PC-9 (cell line): ENCODE results near the gene SREK1. TPM values are rescaled to one million over a fixed set of nuclear protein-coding genes. Genes with fewer than 3 reads are reported as not detected.

Experiments
- BruUV-seq: library from RNA; stranded (reverse); fragments of 400-500 nt; replicated peaks from 2 replicates; lab custom pipeline; 2021; lab: Mats Ljungman, UMichigan
- CTCF ChIA-PET: fragments of 300-600 bp; sonication (Branson Sonifier 250); formaldehyde crosslinking; loops from one replicate; lab custom pipeline; 2022; ENCODE audit warnings: antibody characterized with exemption; lab: Charles Lee
- POLR2A ChIA-PET: fragments of 300-600 bp; sonication (Branson Sonifier 250); formaldehyde crosslinking; loops from one replicate; lab custom pipeline; 2022; ENCODE audit warnings: antibody characterized with exemption; ENCODE audit not compliant: unreplicated experiment; lab: Charles Lee
- DNase-seq, 2 experiments: peaks; one replicate each; pipeline versions ENCODE4 v3.0.0 to v3.0.0-alpha.2; 2015 to 2022; ENCODE audit warnings: mixed read lengths in 1 of 2
- H2AFZ ChIP-seq: fragments of 200-600 bp; sonication (generic); 2 replicates; pipeline ENCODE4 v1.8.1; 2017; ENCODE audit warnings: antibody characterized with exemption
- H3F3A ChIP-seq: fragments of 200-600 bp; sonication (generic); 2 replicates; pipeline ENCODE4 v1.8.1; 2017; ENCODE audit warnings: antibody characterized with exemption, mild to moderate bottlenecking, low read depth; ENCODE audit not compliant: insufficient read depth
- H3K27ac ChIP-seq: fragments of 200-600 bp; sonication (generic); 2 replicates; pipeline ENCODE4 v1.6.1; 2016; ENCODE audit warnings: mixed run types
- H3K27me3 ChIP-seq: fragments of 200-600 bp; sonication (generic); 2 replicates; pipeline ENCODE4 v1.6.1; 2016; ENCODE audit warnings: low read depth, mixed run types; ENCODE audit not compliant: insufficient read depth
- H3K36me3 ChIP-seq: fragments of 200-600 bp; sonication (generic); 2 replicates; pipeline ENCODE4 v1.6.1; 2016; ENCODE audit warnings: low read depth, mixed run types
- H3K4me1 ChIP-seq: fragments of 200-600 bp; sonication (generic); replicated peaks from 2 replicates; pipeline ENCODE4 v1.6.1; 2016; ENCODE audit warnings: mixed run types; ENCODE audit not compliant: insufficient read depth
- H3K4me2 ChIP-seq: fragments of 200-600 bp; sonication (generic); 2 replicates; pipeline ENCODE4 v1.6.1; 2017; ENCODE audit warnings: mixed run types
- H3K4me3 ChIP-seq: fragments of 200-600 bp; sonication (generic); 2 replicates; pipeline ENCODE4 v1.6.1; 2016; ENCODE audit warnings: mixed run types
- H3K79me2 ChIP-seq: fragments of 200-600 bp; sonication (generic); 2 replicates; pipeline ENCODE4 v1.6.1; 2017; ENCODE audit warnings: low read depth, mixed run types
- H3K9me2 ChIP-seq: fragments of 200-600 bp; sonication (generic); 2 replicates; pipeline ENCODE4 v1.8.1; 2017; ENCODE audit warnings: mild to moderate bottlenecking; ENCODE audit not compliant: insufficient read depth
- H3K9me3 ChIP-seq: fragments of 200-600 bp; sonication (generic); 2 replicates; pipeline ENCODE4 v1.8.1; 2016; ENCODE audit warnings: low read depth; ENCODE audit not compliant: insufficient read depth
- H4K20me1 ChIP-seq: fragments of 200-600 bp; sonication (generic); 2 replicates; pipeline ENCODE4 v1.8.1; 2017; ENCODE audit not compliant: insufficient read depth
- CTCF ChIP-seq: fragments of 200-600 bp; sonication (generic); conservative IDR thresholded peaks from 2 replicates; pipeline ENCODE4 v1.6.1; 2017; ENCODE audit warnings: mixed run types, antibody characterized with exemption, mild to moderate bottlenecking, moderate library complexity
- EZH2 ChIP-seq: fragments of 200-600 bp; sonication (generic); IDR thresholded peaks from 2 replicates; pipeline ENCODE4 v1.8.0; 2017; ENCODE audit warnings: antibody characterized with exemption, low read depth
- intact Hi-C: fragments of 100-400 bp; cut with micrococcal nuclease; formaldehyde crosslinking; loops from one replicate; pipeline ENCODE4 v1.10.0; 2022; ENCODE audit not compliant: unreplicated experiment
- total RNA-seq: library from RNA; stranded (reverse); gene quantifications from 2 replicates; pipeline ENCODE4 v1.2.3, GENCODE V29; 2021

The SREK1 gene
- total RNA-seq, 1 experiment from 2014 or later, result 73.8 TPM

GRCh38 chr5:66161356-66161755 lies 17.3 kb downstream of the SREK1 start:
- peaks cover 69% of the 10 kb centered on the region for H3K36me3 ChIP-seq
- H2AFZ ChIP-seq, result no peak overlapping the region
- no TSS peak for BruUV-seq
- no peak overlapping the region for H3K4me2 ChIP-seq
- DNase-seq, result no peak
- no peaks in the 10 kb centered on the region for H3K27me3 ChIP-seq
- no peaks in the 10 kb centered on the region for H3F3A ChIP-seq
- no peaks in the 10 kb centered on the region for H3K4me1 ChIP-seq
- H3K4me3 ChIP-seq, result no peak overlapping the region
- POLR2A ChIA-PET, result no interaction called here
- H3K9me3 ChIP-seq, result no peaks in the 10 kb centered on the region
- H4K20me1 ChIP-seq, result peaks cover 15% of the 10 kb centered on the region
- intact Hi-C loops, result no loop called here
- TF ChIP-seq CTCF (no peak), EZH2 (no peak)
- H3K79me2 ChIP-seq, result peaks cover 29% of the 10 kb centered on the region
- H3K27ac ChIP-seq, result no peak overlapping the region
- CTCF ChIA-PET, result no interaction called here
- no peaks in the 10 kb centered on the region for H3K9me2 ChIP-seq

- Histone ChIP-seq H3K9me2 (no peaks in the 10 kb centered on the region), H3K36me3 (peaks cover 51% of the 10 kb centered on the region), H3K4me2 (no peak overlapping the region), H3K27me3 (no peaks in the 10 kb centered on the region), H3K4me3 (no peak overlapping the region), H3K9me3 (no peaks in the 10 kb centered on the region), H2AFZ (no peak overlapping the region), H3K27ac (no peak overlapping the region), H3K79me2 (peaks cover 8% of the 10 kb centered on the region; the same call in 1 of the 2 replicates), H3F3A (peaks cover 16% of the 10 kb centered on the region; the same call in 1 of the 2 replicates), H4K20me1 (peaks cover 21% of the 10 kb centered on the region), H3K4me1 (no peaks in the 10 kb centered on the region)
- BruUV-seq, result no TSS peak
- TF ChIP-seq EZH2 (no peak), CTCF (no peak)
- no peak for DNase-seq
- ChIA-PET CTCF (no interaction called here), POLR2A (interaction anchor here (0.6 kb wide), 2 partner anchors 153 to 828 kb away, joined by 3 to 4 read pairs; no protein-coding TSS in a partner anchor)
- intact Hi-C loops, result no loop called here
These were observed 20.1 kb downstream of the SREK1 start for GRCh38 chr5:66164044-66164790.

GRCh38 chr5:66168226-66168625 lies 24.1 kb downstream of the SREK1 start:
- 0 out of 2 replicates have a peak, but pooled peaks cover 6% of the 10 kb centered on the region for H3K79me2 ChIP-seq
- H3K9me3 ChIP-seq, result no peaks in the 10 kb centered on the region
- intact Hi-C loops, result no loop called here
- no TSS peak for BruUV-seq
- no peaks in the 10 kb centered on the region for H3K4me1 ChIP-seq
- peaks cover 31% of the 10 kb centered on the region for H3K36me3 ChIP-seq
- DNase-seq, result no peak
- H2AFZ ChIP-seq, result no peak overlapping the region
- no peak overlapping the region for H3K4me2 ChIP-seq
- H3K9me2 ChIP-seq, result no peaks in the 10 kb centered on the region
- peaks cover 38% of the 10 kb centered on the region for H3F3A ChIP-seq
- CTCF ChIA-PET, result interaction anchor here (0.7 to 0.8 kb wide), 2 partner anchors 15 to 215 kb away, joined by 3 read pairs; no protein-coding TSS in a partner anchor
- peaks cover 15% of the 10 kb centered on the region for H4K20me1 ChIP-seq
- POLR2A ChIA-PET, result no interaction called here
- no peak for TF ChIP-seq CTCF
- H3K4me3 ChIP-seq, result no peak overlapping the region
- H3K27ac ChIP-seq, result no peak overlapping the region
- no peaks in the 10 kb centered on the region for H3K27me3 ChIP-seq
